Activated gamma-delta T cell treated with anti-CD3 and anti-CD28 coated beads, Interleukin-2, amount 50 U/mL, for 16 hours (primary cell): ENCODE data around the gene WASF3.

Source experiments
- DNase-seq: peaks from one replicate; pipeline ENCODE4 v3.0.0-alpha.2; 2020; ENCODE audit warnings: low read depth

The WASF3 gene, protein sequence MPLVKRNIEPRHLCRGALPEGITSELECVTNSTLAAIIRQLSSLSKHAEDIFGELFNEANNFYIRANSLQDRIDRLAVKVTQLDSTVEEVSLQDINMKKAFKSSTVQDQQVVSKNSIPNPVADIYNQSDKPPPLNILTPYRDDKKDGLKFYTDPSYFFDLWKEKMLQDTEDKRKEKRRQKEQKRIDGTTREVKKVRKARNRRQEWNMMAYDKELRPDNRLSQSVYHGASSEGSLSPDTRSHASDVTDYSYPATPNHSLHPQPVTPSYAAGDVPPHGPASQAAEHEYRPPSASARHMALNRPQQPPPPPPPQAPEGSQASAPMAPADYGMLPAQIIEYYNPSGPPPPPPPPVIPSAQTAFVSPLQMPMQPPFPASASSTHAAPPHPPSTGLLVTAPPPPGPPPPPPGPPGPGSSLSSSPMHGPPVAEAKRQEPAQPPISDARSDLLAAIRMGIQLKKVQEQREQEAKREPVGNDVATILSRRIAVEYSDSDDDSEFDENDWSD

DNA sequence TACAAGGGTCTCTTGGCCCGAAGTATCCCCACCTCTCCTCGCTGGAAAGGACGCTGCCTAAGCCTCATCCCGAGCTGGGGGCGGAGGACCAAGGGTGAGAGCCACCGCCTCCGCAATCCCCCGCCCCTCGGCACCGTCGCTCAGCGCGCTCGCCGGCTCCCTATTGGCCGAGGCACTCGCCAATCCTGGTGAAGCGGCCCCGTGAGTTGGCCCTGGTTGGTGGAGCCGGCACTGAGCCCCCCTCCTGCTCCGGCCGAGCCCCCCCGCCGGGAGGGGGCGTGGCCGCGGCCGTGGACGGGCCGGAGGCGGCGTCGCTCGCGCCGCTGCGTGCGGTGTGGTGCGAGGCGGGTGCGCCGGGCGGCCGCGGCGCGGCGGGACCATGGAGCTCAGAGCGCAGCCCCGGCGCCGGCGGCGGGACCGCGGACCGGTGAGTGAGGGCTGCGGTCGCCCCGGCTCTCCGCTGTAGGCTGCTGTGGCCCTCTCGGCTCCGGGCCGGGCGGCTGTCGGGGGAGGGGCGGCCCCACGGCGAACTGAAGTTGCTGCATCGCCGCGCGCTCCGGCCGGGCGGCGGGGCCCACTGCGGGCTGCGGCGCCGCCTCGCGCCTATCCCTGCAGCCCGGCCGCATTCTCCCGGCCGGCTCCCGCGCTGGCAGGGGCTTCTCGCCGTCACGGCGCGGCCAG, at the start of gene WASF3:
Gene WASF3, plus strand, starts transcription at position 291 of the 681 bp plus-strand sequence. CDS start 84,588 bp downstream, outside the sequence.
- DNase-seq = peak; percentile 8

DNA sequence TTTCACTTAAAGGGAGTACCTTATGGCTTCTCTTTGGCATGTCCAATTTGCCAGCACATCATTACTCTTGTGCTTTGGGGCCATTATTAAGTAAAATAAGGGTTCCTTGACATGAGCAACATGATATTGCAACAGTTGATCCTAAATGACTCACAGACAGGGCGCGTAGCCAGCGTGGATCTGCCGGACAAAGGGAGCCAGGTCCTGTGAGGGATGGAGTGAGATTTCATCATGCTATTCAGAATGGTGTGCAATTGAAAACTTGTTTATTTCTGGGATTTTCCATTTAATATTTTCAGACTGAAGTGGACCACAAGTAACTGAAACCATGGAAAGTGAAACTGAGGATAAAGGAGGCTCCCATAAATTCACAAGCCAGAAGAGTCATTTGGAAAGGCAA, 48.6 kb upstream of the WASF3 start:
- DNase-seq = no peak

DNA sequence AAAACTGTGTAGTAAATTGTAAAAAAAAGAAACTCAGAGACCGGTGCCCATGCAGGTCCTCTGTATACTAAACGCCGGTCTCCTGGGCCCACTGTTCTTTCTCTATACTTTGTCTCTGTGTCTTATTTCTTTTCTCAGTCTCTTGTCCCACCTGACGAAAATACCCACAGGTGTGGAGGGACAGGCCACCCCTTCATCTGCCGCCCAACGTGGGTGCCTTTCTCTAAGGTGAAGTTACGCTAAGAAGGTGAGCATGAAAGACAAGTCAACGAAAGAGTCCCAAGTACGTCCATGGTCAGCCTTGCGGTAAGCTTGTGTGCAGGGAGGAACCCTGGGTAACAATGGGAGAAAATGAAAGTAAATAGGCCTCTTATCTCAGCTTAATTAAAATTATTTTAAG, 48.0 kb upstream of the WASF3 start:
- DNase-seq = no peak

DNA sequence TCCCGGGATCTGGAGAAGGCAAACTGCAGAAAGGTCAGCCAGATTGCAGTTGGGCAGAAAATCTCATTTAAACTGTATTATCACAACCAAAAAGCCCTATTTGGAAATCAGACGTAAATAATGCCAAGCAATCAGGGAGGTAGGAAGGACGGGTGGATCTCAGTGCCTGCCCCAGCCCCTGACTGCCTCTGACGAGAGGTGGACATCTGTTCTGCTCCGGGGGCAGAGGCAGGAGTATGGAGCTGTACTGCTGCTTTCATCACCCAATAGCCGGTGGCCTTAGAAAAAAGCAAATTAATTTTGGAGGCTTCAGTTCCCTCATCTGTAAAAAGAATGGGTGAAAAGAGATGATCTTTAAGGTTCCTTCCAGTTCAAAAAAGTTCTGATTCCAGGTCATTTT, 43.6 kb upstream of the WASF3 start:
- DNase-seq = no peak

DNA sequence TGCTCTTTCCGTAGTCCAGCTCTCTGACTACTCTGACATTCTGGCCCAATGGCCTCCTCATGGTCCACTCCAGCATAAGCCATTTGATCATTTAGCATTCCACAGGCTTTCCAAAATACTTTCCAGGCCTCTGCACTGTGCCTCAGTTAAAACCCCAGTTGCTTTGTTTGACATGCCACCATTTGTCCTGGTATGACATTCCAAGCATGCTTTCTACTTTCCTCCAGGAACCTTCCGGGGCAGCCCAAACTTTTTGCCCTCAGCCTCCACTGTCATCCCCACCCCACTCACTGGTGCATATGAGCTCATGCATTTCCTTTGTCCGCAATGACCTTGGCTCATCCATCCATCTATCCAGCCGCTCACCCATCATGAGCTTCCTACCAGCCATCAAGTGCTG, 41.8 kb upstream of the WASF3 start:
- no peak for DNase-seq

DNA sequence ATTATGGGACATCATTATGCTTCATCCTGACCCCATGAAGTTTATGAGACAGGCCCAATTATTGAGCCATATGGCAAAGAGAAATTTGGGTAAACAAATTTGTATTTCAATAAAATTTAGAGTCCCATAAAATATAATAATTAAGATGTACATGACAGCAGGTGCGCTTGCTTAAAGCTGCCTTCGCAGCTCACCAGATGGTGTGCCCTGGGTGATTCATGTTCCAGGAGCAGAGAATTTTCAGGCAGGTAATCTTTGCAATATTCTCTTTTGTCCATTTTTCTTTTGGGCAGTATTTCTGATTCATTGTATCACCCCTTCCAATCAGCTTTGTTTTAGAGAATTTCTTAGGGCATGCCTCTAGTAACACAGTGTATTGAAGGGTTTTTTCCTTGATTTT, 39.5 kb upstream of the WASF3 start:
- DNase-seq = no peak

DNA sequence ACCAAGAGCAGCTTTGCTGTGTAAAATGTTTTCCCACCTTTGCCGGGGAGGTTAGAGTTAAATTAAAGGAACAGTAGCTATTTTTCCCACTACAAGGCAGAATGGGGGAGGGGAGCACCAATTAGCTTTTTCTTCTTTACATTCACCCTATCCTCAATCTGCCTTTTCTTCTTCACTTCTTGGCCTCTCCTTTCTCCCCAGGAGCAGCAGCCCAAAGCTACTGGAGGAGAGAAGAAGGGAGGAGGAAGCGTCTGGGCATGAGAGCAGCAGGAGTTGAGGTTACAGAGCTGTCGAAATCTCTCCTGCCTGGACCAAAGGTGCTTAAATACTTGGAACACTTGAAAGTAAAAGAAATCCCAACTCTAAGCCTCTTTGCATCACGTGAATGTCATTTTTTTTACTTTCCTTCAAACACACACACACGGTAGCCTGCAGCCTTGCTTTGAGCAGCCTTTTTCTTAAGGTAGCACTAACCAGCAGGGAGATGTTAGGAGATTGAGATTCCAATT, 39.0 kb upstream of the WASF3 start:
- no peak for DNase-seq

DNA sequence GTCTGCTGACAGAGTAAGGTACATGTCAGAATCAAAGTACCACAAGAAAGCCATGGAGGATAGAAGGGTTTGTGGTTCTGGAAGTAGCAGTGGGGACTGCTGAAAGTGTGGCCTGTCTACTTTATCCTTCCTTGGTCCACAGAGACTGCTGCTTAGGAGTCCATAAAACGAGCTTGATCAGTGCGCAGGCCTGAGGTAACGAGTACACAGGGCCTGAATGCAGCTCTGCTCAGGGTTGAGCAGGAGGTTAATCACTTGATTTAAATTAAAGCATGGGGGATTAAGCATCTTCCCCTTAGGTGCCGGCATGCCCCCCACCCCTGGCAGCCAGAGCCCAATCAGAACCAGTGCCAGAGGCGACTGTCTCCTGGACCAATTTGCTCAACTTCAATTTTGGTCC, 34.9 kb upstream of the WASF3 start:
- no peak for DNase-seq

DNA sequence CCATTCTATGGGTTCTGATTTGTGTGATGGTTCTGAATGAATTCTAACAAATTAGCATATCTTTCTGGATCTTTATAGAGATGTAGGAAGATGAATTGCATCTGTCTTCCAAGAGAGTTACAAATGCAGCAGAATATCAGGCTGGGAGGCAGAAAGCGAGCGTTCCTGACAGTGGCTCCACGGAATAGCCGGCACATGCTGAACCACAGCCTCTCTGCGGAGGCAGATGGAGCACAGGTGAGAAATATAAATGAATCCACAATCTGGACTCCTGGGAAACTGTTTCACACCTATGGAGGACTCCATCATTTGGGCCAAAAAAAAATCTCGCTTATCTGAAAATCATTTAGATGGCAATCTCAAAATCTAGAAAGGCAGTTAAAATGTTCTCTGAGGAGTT, 34.5 kb upstream of the WASF3 start:
- DNase-seq = no peak

DNA sequence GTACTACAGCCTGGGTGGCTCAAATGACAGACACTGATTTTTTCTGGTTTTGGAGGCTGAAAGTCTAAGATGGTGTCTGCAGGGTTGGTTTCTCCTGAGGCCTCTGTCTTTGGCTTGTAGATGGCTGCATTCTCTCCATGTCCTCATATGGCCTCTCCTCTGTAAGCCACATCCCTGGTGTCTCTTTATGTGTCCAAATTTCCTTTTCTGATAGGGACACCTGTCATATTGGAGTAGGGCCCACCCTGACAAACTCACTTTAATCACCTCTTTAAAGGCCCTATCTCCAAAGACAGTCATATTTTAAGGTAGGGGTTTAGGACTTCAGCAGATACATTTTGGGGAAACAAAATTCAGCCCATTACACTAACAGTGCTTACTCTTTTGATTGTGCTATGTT, 32.0 kb upstream of the WASF3 start:
- no peak for DNase-seq

DNA sequence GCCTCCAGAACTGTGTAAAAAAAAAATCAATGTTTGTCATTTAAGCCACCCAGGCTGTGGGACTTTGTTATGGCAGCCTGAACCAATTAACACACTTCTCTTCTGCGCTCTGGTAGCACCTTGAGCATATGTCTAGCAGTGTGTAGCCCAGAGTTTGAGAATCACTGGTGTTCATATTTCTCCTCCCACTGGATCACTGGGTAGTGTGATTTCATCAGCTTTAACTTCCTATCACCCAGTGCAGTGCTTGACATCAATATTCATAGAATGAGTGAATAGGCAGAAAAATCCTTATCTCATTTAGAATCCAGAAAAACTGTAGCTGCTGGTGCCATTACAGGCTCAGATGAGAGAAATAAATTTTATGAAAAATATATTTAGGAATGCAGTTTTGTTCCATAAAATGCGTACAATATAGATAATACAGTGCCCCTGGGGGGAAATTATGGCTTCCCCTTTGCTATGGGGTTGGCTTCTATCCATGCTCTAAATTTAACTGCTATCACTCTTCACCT, 30.7 kb upstream of the WASF3 start:
- no peak for DNase-seq

DNA sequence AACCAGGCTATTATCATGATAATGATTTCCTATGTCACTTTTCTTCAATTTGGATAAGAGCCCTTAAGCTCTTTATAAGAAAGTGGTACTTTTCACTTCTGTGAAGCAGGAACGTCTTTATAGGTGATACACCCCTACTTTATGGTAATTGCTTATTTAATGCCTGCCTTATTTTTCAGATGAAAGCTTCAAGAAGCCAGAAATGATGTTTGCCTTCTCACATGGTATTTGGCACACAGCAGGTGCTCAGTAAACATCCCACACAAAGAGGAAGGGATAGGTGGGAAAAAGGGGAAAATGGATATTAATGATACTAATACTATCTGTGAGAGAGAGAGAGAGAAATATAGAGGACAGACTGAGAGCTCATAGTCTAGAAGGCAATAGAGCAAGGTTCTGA, 29.0 kb upstream of the WASF3 start:
- DNase-seq = no peak

DNA sequence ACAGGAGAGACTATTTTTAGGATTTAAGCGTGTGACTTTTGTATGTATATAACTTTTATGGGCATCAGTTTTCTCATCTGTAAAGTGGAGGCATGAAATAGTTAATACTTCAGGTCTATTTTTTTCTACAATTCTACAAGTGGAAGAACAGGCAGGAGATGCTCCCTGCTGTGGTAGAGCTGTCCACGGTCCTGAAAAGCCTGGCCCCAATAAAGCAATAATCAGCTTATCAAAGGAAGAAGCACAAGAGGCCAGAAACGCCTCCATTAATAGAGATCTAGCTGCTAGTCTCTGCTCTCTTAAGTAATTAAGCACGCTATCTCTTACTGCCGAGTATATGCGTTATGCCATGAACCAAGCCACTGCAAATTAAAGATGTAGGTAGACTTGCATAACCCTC, 28.0 kb upstream of the WASF3 start:
- no peak for DNase-seq

DNA sequence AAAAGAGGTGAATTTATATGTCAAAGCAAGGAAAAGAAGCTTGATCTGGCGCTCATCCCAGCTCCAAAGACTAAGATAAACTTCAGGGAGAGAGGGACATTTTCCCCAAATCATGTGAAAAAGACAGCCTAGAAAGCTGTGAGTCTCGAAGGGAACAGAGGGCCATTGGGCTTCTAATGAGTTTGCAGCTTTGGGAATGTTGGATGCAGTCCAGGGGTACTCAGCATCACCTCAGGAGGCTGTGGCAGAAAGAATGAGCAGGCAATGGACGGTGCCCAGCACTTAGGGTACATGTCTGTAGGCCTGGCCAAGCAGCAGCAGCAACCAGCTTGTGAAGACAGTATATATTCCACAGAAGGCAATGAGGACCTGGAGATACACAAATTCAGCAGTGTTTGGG, 25.7 kb upstream of the WASF3 start:
- no peak for DNase-seq

DNA sequence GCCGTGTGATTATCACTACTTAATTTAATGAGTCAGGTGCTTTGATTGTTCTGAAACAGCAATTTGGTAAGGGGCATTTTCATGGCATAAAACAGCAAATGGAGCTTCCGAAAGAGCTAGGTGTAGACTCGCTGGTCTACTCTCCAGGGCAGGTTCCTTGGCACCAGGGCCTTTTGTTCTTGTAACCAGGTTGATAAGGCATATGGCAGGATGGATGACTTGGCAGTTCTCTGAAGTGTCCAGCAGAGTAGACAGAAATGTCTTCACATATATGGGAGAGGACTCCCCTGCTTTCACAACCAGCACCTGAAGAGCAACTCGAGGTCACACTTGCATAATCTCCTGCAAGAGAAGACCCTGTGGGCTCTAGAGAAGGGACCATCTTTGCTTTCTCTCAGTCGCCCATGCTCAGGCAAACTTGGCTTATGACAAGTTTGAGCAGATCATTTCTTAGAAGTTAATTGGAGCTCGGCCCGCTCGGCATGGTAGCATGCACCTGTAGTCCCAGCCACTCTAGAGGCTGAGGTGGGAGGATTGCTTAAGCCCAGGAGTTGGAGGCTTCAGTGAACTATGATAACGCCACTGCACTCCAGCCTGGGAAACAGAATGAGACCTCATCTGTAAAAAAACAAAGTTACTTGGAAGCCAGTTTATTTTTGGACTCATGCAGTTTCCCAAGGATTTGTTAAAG, 23.3 kb upstream of the WASF3 start:
- DNase-seq = no peak

DNA sequence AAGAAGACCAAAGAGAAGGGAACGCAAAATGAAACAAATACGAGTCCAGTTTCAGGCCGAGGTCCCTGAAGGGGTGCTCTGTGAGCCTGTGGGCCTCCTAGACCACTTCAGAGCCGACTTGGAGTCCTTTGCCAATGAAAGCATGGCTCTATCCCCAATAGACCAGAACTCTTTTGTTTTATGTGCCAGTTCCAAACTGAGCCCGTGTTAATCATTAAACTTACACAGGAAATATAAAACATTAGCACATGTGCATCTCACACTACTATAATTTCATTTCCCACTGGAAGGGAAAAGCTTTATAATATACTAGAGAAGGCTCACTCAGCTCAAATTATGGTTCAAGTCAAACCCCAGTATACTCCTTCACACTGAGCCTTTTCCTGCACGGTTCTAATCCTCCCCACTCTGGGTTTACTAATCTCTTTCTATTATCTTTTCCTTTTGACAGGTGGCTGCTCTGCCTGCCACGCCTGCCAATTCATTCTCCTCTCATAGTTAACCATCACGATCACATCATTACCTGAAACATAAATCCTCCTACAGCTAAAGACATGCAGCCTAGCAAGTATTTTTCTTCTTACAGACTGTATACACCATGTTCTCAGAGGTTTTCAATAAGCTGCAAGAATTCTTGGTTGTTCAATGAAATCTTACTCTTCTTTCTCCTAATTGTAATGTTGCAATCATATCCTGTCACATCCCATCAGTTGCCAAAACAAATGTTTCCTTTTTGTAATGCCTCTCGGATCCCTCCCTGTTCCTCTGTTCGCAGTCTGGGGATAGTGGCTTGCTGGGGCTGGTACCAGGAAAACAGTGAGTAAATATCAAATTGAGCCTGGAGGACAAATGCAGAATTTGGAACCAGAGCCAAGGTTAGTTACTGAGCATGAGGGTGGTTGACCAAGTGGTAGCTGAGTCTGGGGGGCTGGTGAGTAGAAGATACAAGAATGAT, 18.8 kb upstream of the WASF3 start:
- no peak for DNase-seq

DNA sequence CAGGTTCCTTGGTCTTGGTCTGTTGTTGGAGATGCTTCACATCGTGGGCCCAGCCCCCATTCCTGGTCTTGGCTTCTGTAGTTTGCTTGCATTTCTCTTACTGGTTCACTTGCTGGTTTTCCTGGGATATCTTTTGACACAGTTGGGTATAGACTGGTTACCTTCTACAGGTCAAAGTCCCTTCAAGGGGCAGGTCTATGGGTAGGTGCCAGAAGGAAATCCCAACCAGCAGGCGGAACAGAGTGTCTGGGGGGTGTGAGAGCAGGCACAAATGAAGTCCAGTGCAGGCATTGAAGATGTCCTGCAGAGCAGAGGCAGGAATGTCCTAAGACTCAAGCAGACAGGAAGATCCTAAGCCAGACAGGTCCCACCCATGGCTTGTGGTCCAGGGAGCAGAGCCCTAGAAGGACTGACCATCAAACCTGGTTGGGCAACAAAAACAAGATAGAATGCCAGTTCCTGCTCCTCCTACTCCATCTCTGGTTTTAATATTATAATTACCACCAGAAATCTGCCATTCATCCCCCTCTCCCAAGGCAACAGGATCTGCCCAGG, 17.7 kb upstream of the WASF3 start:
- DNase-seq = no peak

DNA sequence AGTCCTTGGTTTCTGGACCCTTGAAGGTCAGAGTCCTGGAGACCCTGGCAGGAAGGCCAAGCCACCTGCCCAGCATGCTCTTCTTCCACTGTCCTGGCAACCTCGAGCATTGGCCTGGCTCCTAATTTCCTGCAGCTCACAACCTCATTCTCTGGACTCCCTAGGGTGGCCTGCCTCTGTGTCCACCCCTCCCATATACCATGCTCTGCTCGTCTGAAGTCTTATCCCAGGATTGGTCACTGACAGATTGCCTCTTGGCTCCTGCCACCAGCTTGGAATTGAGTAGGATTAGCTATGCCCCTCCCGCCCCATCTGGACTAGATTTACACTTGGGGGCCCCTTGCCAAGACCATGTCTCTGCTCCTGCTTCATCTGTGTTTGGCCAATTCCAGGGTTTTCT, 17.1 kb upstream of the WASF3 start:
- DNase-seq = no peak

DNA sequence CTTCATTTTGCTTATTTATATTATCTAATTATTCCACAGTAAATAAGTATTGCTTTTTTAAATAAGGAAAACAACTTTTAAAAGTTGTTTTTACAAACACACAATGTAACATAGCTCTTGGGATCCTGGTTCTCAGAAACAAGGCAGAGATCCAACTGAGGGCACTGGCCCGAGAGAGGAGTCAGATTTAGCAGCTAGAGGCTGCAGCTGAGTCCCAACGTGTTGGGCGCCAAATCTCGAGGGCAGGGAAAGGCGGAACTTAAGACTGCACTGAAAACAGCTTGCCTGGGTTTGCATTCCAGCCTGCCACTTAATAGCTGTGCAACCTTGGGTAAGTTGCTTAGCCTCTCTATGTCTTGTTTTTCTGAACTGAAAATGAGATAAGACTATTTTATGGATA, 16.4 kb upstream of the WASF3 start:
- DNase-seq = no peak

DNA sequence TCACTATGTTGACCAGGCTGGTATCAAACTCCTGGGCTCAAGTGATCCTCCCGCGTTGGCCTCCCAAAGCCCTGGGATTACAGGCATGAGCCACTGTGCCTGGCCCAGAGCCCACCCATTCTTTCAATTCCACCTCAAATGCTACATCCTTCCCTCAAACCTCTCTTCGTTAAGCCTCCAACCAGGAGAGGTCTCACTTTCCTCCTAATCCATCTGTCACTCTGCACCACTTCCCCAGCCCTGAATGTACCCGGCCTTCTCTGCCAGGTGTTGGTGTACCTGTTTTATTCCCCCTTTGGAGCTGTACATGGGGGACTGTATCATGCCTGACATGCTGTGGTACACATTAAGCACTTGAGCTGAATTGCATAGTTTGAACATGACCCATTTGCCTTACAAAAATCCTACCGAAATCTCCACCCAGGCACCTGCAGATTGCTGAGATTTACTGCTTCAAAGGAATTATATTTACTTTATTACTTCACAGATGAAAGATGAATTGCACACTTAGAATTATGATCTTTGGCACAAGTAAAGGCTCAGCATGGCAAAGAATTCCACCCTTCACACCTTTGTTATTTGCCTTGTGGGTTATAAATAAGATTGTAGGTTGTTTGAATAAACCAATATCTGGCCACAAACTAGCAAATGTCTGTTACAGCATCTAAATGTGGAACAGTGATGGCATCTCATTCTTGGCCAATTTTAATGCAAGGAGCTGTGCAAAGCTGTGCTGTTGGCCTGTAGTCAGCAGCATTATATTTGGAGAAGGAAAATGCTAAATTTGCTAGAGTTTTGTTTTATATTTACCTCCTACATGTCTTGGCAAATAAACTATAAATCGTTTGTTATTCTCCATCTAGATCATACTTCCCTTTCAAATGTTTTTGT, 15.6 kb upstream of the WASF3 start:
- no peak for DNase-seq
